GM06990 (cell line): ENCODE measurements around the gene PTPRD.

Experiments used
- DNase-seq: peaks from one replicate; pipeline ENCODE4 v3.0.0-alpha.2; 2011; ENCODE audit not compliant: insufficient read length; ENCODE audit errors: extremely low read depth
- H3K27me3 ChIP-seq: replicated peaks from 2 replicates; pipeline ENCODE4 v1.6.0; 2011; ENCODE audit warnings: low read length; ENCODE audit not compliant: control insufficient read depth, insufficient read depth
- H3K36me3 ChIP-seq: 2 replicates; pipeline ENCODE4 v1.5.1; 2011; ENCODE audit warnings: low read length; ENCODE audit not compliant: control insufficient read depth, insufficient read depth
- H3K4me3 ChIP-seq: replicated peaks from 2 replicates; pipeline ENCODE4 v1.5.1; 2011; ENCODE audit warnings: low read depth, mild to moderate bottlenecking, control low read depth, low read length
- TF ChIP-seq, protein P1 (sequence below): IDR thresholded peaks from 2 replicates; pipeline ENCODE4 v1.5.1; 2011; ENCODE audit warnings: low read length, control low read depth, mild to moderate bottlenecking, inconsistent platforms; ENCODE audit not compliant: insufficient read depth, poor library complexity, severe bottlenecking

Gene PTPRD

GRCh38 chr9:8653111-8653510, 1959.7 kb downstream of the PTPRD start:
- no peak overlapping the region for H3K4me3 ChIP-seq
- DNase-seq: no peak
- TF ChIP-seq, protein P1, sequence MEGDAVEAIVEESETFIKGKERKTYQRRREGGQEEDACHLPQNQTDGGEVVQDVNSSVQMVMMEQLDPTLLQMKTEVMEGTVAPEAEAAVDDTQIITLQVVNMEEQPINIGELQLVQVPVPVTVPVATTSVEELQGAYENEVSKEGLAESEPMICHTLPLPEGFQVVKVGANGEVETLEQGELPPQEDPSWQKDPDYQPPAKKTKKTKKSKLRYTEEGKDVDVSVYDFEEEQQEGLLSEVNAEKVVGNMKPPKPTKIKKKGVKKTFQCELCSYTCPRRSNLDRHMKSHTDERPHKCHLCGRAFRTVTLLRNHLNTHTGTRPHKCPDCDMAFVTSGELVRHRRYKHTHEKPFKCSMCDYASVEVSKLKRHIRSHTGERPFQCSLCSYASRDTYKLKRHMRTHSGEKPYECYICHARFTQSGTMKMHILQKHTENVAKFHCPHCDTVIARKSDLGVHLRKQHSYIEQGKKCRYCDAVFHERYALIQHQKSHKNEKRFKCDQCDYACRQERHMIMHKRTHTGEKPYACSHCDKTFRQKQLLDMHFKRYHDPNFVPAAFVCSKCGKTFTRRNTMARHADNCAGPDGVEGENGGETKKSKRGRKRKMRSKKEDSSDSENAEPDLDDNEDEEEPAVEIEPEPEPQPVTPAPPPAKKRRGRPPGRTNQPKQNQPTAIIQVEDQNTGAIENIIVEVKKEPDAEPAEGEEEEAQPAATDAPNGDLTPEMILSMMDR: no peak
- no peaks in the 10 kb centered on the region for H3K36me3 ChIP-seq
- H3K27me3 ChIP-seq: no peaks in the 10 kb centered on the region

- no peaks in the 10 kb centered on the region for H3K27me3 ChIP-seq
- no peak for DNase-seq
- no peak overlapping the region for H3K4me3 ChIP-seq
- H3K36me3 ChIP-seq: no peaks in the 10 kb centered on the region
- TF ChIP-seq, protein P1: no peak
Measured at GRCh38 chr9:8652255-8652654, 1960.5 kb downstream of the PTPRD start.

- no peak for DNase-seq
- TF ChIP-seq, protein P1: no peak
- Histone ChIP-seq H3K4me3 (no peak overlapping the region), H3K27me3 (no peaks in the 10 kb centered on the region), H3K36me3 (no peaks in the 10 kb centered on the region)
Measured at GRCh38 chr9:8651846-8652215, 1961.0 kb downstream of the PTPRD start.

DNA sequence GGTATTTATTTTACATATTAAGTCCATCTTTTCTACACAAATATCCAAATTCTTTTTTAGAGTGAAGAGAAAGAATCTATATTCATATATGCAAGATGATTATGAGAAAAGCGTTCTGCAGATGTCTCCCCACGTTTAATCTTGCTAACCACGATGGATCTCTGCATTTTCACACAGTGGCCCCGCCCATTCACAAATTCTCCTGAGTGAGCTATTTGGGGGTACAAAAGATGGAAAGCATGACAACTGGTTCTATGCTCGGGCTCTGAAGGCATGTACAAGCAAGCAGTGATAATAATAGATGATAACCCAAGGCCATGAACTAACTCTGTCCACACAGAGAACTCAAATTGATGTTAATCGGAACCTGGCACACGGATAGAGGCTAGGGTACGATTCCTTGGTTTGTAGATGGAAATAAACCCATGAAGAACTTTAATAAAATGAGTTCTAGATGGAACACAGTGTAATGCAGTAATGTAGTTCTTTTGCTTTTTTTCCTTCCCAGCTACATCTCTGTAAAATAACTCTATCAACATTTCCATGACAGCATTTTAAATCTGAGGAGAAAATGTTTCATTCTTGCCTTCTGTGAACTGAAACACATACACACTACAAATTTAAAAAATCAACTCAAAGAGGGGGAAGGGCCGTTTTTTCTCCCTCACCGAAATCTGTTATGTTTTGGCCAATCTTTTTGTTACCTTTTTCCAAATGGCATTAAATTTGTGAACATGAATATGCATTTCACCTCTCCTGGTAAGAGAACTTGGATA, 1961.5 kb downstream of the PTPRD start:
- TF ChIP-seq, protein P1: no peak
- H3K36me3 ChIP-seq: no peaks in the 10 kb centered on the region
- H3K4me3 ChIP-seq: no peak overlapping the region
- no peak for DNase-seq
- no peaks in the 10 kb centered on the region for H3K27me3 ChIP-seq

- no peak for DNase-seq
- TF ChIP-seq, protein P1: no peak
- Histone ChIP-seq H3K36me3 (no peaks in the 10 kb centered on the region), H3K4me3 (no peak overlapping the region), H3K27me3 (no peaks in the 10 kb centered on the region)
Measured at GRCh38 chr9:8649807-8650206, 1963.0 kb downstream of the PTPRD start.
